Mesothelial cell of epicardium (in vitro differentiated cells): ENCODE measurements around the gene OPTC. TPM values are rescaled to one million over a fixed set of nuclear protein-coding genes. Genes with fewer than 3 reads are reported as not detected.

ENCODE experiments used
- DNase-seq, 2 experiments: peaks; one replicate each; pipeline ENCODE4 v3.0.0; 2021; ENCODE audit warnings: low spot score in 2 of 2; ENCODE audit not compliant: unreplicated experiment in 2 of 2
- H3K27ac Mint-ChIP-seq: 2 replicates; pipeline ENCODE4 v1.8.0; 2021; ENCODE audit warnings: mixed read lengths
- H3K27me3 Mint-ChIP-seq: 2 replicates; pipeline ENCODE4 v1.8.0; 2021; ENCODE audit warnings: low read depth, mixed read lengths
- H3K36me3 Mint-ChIP-seq: 2 replicates; pipeline ENCODE4 v1.8.0; 2021; ENCODE audit warnings: mixed read lengths
- H3K4me1 Mint-ChIP-seq: 2 replicates; pipeline ENCODE4 v1.8.0; 2021; ENCODE audit warnings: mixed read lengths
- H3K4me3 Mint-ChIP-seq: 2 replicates; pipeline ENCODE4 v1.8.0; 2021; ENCODE audit warnings: mild to moderate bottlenecking, moderate library complexity, mixed read lengths
- H3K9me3 Mint-ChIP-seq: 2 replicates; pipeline ENCODE4 v1.8.0; 2021; ENCODE audit warnings: mixed read lengths
- total RNA-seq: library from RNA; stranded (reverse); gene quantifications from 3 replicates; pipeline ENCODE4 v1.2.1, GENCODE V29; 2021
- TF ChIP-seq, protein P1 (sequence below): fragments of 200-600 bp; sonication (generic); IDR thresholded peaks from one replicate; pipeline ENCODE4 v1.5.0; 2021; ENCODE audit warnings: antibody characterized with exemption; ENCODE audit not compliant: unreplicated experiment

The OPTC gene
- total RNA-seq, 1 donor from 2014 or later: not detected

GRCh38 chr1:203551550-203551949 is 57.6 kb downstream of the OPTC start:
- H3K27ac Mint-ChIP-seq: peak overlapping the region; percentile 87
- no peak for DNase-seq
- no peaks in the 10 kb centered on the region for H3K36me3 Mint-ChIP-seq
- H3K9me3 Mint-ChIP-seq: no peaks in the 10 kb centered on the region
- no peak overlapping the region for H3K4me3 Mint-ChIP-seq
- peaks cover 60% of the 10 kb centered on the region for H3K4me1 Mint-ChIP-seq
- TF ChIP-seq, protein P1, sequence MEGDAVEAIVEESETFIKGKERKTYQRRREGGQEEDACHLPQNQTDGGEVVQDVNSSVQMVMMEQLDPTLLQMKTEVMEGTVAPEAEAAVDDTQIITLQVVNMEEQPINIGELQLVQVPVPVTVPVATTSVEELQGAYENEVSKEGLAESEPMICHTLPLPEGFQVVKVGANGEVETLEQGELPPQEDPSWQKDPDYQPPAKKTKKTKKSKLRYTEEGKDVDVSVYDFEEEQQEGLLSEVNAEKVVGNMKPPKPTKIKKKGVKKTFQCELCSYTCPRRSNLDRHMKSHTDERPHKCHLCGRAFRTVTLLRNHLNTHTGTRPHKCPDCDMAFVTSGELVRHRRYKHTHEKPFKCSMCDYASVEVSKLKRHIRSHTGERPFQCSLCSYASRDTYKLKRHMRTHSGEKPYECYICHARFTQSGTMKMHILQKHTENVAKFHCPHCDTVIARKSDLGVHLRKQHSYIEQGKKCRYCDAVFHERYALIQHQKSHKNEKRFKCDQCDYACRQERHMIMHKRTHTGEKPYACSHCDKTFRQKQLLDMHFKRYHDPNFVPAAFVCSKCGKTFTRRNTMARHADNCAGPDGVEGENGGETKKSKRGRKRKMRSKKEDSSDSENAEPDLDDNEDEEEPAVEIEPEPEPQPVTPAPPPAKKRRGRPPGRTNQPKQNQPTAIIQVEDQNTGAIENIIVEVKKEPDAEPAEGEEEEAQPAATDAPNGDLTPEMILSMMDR: no peak
- no peaks in the 10 kb centered on the region for H3K27me3 Mint-ChIP-seq

- H3K27ac Mint-ChIP-seq: peak overlapping the region; percentile 71
- H3K4me1 Mint-ChIP-seq: peaks cover 65% of the 10 kb centered on the region
- H3K36me3 Mint-ChIP-seq: no peaks in the 10 kb centered on the region
- TF ChIP-seq, protein P1: no peak
- no peak overlapping the region for H3K4me3 Mint-ChIP-seq
- H3K27me3 Mint-ChIP-seq: no peaks in the 10 kb centered on the region
- DNase-seq: no peak
- no peaks in the 10 kb centered on the region for H3K9me3 Mint-ChIP-seq
Observed at GRCh38 chr1:203553496-203553895, 59.5 kb downstream of the OPTC start.

- H3K27ac Mint-ChIP-seq: peak overlapping the region; percentile 48
- no peak overlapping the region for H3K4me3 Mint-ChIP-seq
- no peak for DNase-seq
- no peaks in the 10 kb centered on the region for H3K27me3 Mint-ChIP-seq
- H3K9me3 Mint-ChIP-seq: no peaks in the 10 kb centered on the region
- H3K36me3 Mint-ChIP-seq: no peaks in the 10 kb centered on the region
- TF ChIP-seq, protein P1: no peak
- peaks cover 60% of the 10 kb centered on the region for H3K4me1 Mint-ChIP-seq
Observed at GRCh38 chr1:203554071-203554470, 60.1 kb downstream of the OPTC start.

DNA sequence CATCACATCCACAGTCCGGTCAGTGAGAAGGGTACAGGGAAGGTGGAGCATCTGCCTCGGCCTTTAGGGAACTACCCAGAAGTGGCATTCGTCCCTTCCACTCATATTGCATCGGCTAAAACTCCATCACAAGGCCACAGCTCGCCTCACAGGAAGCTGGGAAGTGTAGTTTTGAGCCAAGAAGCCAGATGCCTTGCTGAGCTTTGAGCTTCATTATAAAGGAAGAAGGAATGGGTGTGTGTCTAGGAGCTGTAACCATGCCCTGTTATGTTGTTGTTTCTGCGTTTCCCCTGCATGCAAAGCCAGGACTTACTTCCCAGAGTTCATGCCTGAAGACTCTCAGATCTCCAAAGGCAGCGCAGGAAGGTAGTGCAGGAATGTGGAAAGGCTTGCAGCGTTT is 61.1 kb downstream of the OPTC start:
- Mint-ChIP-seq H3K27ac (peak overlapping the region; percentile 97), H3K36me3 (no peaks in the 10 kb centered on the region), H3K4me3 (no peak overlapping the region), H3K9me3 (no peaks in the 10 kb centered on the region), H3K27me3 (no peaks in the 10 kb centered on the region), H3K4me1 (peaks cover 60% of the 10 kb centered on the region)
- no peak for DNase-seq
- TF ChIP-seq, protein P1: no peak

DNA sequence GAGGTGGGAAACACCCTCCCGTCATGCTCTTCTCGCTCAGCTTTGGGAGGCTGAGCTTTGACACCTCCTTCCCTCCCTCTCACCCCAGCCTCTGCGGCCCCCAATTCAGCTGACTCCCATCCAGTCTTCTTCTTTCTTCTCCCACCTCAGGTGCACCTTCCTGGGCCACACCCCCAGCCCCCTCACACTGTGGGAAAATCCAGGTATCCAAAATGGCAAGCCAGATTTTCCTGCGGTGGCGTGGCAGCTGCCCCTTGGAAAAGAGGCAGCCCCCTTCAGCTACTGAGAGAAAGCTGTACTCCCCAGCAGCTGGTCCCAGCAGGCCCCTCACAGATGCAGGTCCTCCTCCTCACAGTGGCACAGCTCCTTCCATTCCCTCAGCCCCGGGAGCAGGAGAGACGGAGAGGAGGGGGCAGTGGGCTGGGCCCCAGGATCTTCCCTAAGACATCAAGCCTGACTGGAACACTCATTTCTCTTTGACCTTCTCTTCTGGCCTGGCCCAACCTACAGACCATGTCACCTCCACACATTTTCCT is 61.6 kb downstream of the OPTC start:
- H3K4me1 Mint-ChIP-seq: peaks cover 60% of the 10 kb centered on the region
- no peaks in the 10 kb centered on the region for H3K36me3 Mint-ChIP-seq
- no peaks in the 10 kb centered on the region for H3K9me3 Mint-ChIP-seq
- H3K4me3 Mint-ChIP-seq: peak overlapping the region; percentile 43
- no peak for DNase-seq
- H3K27ac Mint-ChIP-seq: peak overlapping the region; percentile 97
- TF ChIP-seq, protein P1: no peak
- H3K27me3 Mint-ChIP-seq: no peaks in the 10 kb centered on the region
